Measurements from ENCODE around the gene DPYSL4.

GRCh38 chr10:132206806-132207535 lies 20.2 kb downstream of the DPYSL4 start:
- TF ChIP-seq, protein P1, sequence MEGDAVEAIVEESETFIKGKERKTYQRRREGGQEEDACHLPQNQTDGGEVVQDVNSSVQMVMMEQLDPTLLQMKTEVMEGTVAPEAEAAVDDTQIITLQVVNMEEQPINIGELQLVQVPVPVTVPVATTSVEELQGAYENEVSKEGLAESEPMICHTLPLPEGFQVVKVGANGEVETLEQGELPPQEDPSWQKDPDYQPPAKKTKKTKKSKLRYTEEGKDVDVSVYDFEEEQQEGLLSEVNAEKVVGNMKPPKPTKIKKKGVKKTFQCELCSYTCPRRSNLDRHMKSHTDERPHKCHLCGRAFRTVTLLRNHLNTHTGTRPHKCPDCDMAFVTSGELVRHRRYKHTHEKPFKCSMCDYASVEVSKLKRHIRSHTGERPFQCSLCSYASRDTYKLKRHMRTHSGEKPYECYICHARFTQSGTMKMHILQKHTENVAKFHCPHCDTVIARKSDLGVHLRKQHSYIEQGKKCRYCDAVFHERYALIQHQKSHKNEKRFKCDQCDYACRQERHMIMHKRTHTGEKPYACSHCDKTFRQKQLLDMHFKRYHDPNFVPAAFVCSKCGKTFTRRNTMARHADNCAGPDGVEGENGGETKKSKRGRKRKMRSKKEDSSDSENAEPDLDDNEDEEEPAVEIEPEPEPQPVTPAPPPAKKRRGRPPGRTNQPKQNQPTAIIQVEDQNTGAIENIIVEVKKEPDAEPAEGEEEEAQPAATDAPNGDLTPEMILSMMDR (IDR thresholded peaks at IDR 0.05): no peak
- TF ChIP-seq POLR2AphosphoS5 (IDR thresholded peaks at IDR 0.05) (no peak), POLR2A (IDR thresholded peaks at IDR 0.05) (no peak), EP300 (IDR thresholded peaks at IDR 0.05; ENCODE audit: low read depth) (no peak)
